HG03108 (cell line): ENCODE results near the gene ENO2.
A peak's percentile ranks its signal among the peaks of the same experiment; 100 is the strongest.
"Not testable (repeated sequence)": the region's sequence is repeated elsewhere in the genome, so short reads cannot be mapped to it uniquely, and the experiment has no call there.

Experiments used
- ATAC-seq: cut with Tn5 transposase; IDR thresholded peaks from one replicate; pipeline ENCODE4 v1.9.1; 2021; ENCODE audit warnings: moderate library complexity; ENCODE audit not compliant: unreplicated experiment

ENO2 gene

GRCh38 chr12:6914246-6914946 is at the start of gene ENO2:
ENO2 (plus strand) TSS chr12:6914580; CDS start chr12:6915833, 1,253 bp downstream.
- peak; percentile 81 for ATAC-seq

GRCh38 chr12:6865307-6865706 is 49.1 kb upstream of the ENO2 start:
- not testable (repeated sequence) for ATAC-seq

- ATAC-seq: no peak
These were observed 48.0 kb upstream of the ENO2 start for GRCh38 chr12:6866163-6866919.

- peak; percentile 1 for ATAC-seq
These were observed 47.4 kb upstream of the ENO2 start for GRCh38 chr12:6866920-6867412.

GRCh38 chr12:6867413-6868210 is 46.8 kb upstream of the ENO2 start, which contains the start of gene TPI1:
TPI1 (plus strand) TSS chr12:6867531; CDS start chr12:6867567, 36 bp downstream.
- ATAC-seq: peak; percentile 53

- no peak for ATAC-seq
These were observed 46.0 kb upstream of the ENO2 start for GRCh38 chr12:6868211-6869048.

GRCh38 chr12:6869049-6870021 is 45.0 kb upstream of the ENO2 start:
- no peak for ATAC-seq

- ATAC-seq: not testable (repeated sequence)
These were observed 44.1 kb upstream of the ENO2 start for GRCh38 chr12:6870304-6870703.

GRCh38 chr12:6871052-6871957 is 43.1 kb upstream of the ENO2 start:
- no peak for ATAC-seq

GRCh38 chr12:6872073-6873048 is 42.0 kb upstream of the ENO2 start:
- ATAC-seq: peak; percentile 29

GRCh38 chr12:6873094-6874014 is 41.0 kb upstream of the ENO2 start, which contains the start of gene SPSB2:
SPSB2 (minus strand) TSS chr12:6873303; CDS start chr12:6872901, 402 bp downstream.
- ATAC-seq: peak; percentile 69

GRCh38 chr12:6874015-6874368 is 40.4 kb upstream of the ENO2 start:
- ATAC-seq: not testable (repeated sequence)

- not testable (repeated sequence) for ATAC-seq
These were observed 34.6 kb upstream of the ENO2 start for GRCh38 chr12:6879824-6880223.

GRCh38 chr12:6883252-6883651 is 31.1 kb upstream of the ENO2 start:
- ATAC-seq: no peak

GRCh38 chr12:6883683-6884082 is 30.7 kb upstream of the ENO2 start:
- no peak for ATAC-seq

- ATAC-seq: no peak
These were observed 29.8 kb upstream of the ENO2 start for GRCh38 chr12:6884539-6884938.
